Right lobe of liver (tissue), 4 donors: ENCODE measurements around the gene FOXP3.

Source experiments
- CTCF ChIP-seq, 4 donors: fragments of 200-600 bp in 3 of 4; fragments of 450-650 bp in 1 of 4; IDR thresholded peaks; one replicate each; pipeline versions ENCODE4 v1.5.1 to v1.8.0; 2016 to 2022; ENCODE audit warnings: antibody characterized with exemption in 4 of 4, mild to moderate bottlenecking in 2 of 4
- POLR2A ChIP-seq: fragments of 450-650 bp; IDR thresholded peaks from one replicate; pipeline ENCODE4 v1.6.1; 2017; ENCODE audit warnings: antibody characterized with exemption, mild to moderate bottlenecking
- donor health status: DM: no; HTN: no; CAD: no.
- donor health status: DM: no; HTN: no; CAD: no.
- donor health status: DM: no; HTN: yes; CAD: no.

- TF ChIP-seq CTCF (IDR thresholded peaks at IDR 0.05) (no peak), POLR2A (no peak)
Observed at GRCh38 chrX:49292400-49293362, 28.2 kb upstream of the FOXP3 start.
